ENCODE data around the gene TCN1.

DNA sequence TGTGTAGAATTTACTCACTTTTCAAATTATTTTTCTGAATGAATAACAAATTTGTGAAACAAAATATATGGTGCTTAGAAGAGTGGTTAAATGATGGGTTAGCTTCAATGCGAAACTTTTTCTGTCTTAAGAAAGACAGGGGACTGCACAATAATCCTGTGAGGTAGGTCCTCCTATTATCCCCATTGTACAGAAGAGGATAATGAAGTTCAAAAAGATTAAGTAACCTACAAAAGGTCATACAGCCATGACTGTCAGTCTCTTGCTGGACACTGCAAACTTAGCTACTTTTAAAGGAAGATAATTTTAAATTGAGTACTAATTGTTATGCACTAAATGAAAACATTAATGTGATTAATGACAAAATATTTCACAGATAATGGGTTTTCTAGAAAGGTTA lies 17.3 kb upstream of the TCN1 start:
- no peak for TF ChIP-seq POLR2A (IDR thresholded peaks at IDR 0.05)
- TF ChIP-seq, protein P1, sequence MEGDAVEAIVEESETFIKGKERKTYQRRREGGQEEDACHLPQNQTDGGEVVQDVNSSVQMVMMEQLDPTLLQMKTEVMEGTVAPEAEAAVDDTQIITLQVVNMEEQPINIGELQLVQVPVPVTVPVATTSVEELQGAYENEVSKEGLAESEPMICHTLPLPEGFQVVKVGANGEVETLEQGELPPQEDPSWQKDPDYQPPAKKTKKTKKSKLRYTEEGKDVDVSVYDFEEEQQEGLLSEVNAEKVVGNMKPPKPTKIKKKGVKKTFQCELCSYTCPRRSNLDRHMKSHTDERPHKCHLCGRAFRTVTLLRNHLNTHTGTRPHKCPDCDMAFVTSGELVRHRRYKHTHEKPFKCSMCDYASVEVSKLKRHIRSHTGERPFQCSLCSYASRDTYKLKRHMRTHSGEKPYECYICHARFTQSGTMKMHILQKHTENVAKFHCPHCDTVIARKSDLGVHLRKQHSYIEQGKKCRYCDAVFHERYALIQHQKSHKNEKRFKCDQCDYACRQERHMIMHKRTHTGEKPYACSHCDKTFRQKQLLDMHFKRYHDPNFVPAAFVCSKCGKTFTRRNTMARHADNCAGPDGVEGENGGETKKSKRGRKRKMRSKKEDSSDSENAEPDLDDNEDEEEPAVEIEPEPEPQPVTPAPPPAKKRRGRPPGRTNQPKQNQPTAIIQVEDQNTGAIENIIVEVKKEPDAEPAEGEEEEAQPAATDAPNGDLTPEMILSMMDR (IDR thresholded peaks at IDR 0.05): no peak
